Epithelial cell of esophagus (primary cell): ENCODE measurements around the gene GNAT1.
"Not testable (repeated sequence)": the region's sequence is repeated elsewhere in the genome, so short reads cannot be mapped to it uniquely, and the experiment has no call there.

Experiments
- DNase-seq: peaks from one replicate; pipeline ENCODE4 v3.0.0; 2010; ENCODE audit warnings: low read depth
- H3K4me3 ChIP-seq: 2 replicates; pipeline ENCODE4 v1.5.1; 2011; ENCODE audit warnings: mild to moderate bottlenecking, low read length, control low read depth
- TF ChIP-seq, protein P1 (sequence below): IDR thresholded peaks from 2 replicates; pipeline ENCODE4 v1.5.1; 2011; ENCODE audit warnings: low read depth, mild to moderate bottlenecking, low read length, control low read depth, inconsistent platforms; ENCODE audit not compliant: insufficient read depth; ENCODE audit errors: missing control alignments

Gene GNAT1

DNA sequence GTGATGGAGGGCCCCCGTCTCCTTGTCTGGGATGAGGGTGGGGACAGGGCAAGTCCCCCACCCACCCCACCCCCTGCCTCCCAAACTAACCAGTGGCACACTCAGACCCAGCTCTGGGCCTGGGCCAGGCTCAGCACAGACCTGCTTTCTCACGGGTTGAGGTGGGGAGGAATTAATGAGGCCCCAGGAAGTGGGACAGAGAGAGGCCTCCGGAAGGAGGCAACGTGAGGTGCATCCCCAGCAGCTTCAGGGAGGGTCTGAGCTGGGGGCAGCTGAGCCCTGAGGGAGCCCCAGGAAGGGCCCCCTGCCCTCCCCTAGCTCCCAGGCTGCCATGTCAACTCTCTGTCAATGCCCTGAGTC, 29.6 kb downstream of the GNAT1 start:
- no peak overlapping the region for H3K4me3 ChIP-seq
- DNase-seq, result no peak
- TF ChIP-seq, protein P1, sequence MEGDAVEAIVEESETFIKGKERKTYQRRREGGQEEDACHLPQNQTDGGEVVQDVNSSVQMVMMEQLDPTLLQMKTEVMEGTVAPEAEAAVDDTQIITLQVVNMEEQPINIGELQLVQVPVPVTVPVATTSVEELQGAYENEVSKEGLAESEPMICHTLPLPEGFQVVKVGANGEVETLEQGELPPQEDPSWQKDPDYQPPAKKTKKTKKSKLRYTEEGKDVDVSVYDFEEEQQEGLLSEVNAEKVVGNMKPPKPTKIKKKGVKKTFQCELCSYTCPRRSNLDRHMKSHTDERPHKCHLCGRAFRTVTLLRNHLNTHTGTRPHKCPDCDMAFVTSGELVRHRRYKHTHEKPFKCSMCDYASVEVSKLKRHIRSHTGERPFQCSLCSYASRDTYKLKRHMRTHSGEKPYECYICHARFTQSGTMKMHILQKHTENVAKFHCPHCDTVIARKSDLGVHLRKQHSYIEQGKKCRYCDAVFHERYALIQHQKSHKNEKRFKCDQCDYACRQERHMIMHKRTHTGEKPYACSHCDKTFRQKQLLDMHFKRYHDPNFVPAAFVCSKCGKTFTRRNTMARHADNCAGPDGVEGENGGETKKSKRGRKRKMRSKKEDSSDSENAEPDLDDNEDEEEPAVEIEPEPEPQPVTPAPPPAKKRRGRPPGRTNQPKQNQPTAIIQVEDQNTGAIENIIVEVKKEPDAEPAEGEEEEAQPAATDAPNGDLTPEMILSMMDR, result no peak

DNA sequence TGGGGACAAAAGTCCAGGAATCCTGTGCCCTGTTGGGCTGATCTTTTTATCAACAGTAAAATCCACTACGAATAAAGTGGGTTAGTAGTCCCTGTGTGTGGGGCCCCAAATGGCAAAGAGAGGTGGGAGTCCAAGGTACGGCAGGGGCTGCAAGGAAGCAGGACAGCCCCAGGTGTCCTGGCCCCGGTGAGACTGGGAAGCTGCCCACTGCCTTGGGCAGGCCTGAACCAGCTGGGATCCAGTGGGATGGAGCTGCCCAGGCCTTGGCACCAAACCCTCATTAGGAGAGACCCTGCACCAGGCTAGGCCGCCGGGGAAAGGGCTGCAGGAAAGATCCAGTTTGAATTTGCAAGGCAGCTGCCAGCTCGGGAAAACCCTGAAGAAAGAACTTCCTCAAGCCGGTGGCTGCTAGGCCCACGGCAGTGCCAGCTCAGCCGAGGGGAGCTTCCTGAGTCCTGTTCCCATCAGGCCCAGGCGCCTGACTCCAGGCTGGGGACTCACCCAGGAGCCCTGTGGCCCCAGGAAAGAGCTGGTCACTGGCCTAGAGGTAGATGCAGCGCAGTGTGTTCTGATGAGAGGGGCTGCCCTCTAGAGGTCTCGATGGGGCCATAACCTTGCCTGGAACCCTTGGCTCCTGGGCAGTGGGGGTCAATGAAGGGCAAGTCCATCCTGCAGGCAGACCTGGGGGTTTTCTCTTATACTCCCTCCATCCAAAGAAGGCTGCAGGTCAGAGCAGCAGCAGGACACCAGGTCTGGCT, 30.2 kb downstream of the GNAT1 start:
- TF ChIP-seq, protein P1, result no peak
- DNase-seq, result no peak

DNA sequence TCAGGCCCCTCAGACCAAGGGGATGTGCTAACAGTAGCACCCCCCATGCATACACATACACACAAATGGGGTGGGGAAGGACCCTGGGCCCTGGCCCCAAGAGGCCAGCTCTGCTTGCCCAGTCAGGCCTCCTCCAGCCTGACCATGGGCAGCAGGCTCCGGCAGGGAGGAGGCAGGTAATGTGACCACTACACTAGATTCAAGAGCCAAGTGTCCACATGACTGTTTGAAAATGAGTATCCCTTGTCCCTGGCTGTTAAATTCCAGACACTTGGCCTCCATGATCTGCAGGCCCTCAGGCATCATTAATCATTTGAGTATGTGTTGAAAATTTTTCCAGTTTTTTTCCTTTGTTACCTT, 30.7 kb downstream of the GNAT1 start:
- DNase-seq, result no peak
- H3K4me3 ChIP-seq, result no peak overlapping the region
- TF ChIP-seq, protein P1, result no peak

More for the DNA sequence above, 30.2 kb downstream of the GNAT1 start:
- no peak overlapping the region for H3K4me3 ChIP-seq

DNA sequence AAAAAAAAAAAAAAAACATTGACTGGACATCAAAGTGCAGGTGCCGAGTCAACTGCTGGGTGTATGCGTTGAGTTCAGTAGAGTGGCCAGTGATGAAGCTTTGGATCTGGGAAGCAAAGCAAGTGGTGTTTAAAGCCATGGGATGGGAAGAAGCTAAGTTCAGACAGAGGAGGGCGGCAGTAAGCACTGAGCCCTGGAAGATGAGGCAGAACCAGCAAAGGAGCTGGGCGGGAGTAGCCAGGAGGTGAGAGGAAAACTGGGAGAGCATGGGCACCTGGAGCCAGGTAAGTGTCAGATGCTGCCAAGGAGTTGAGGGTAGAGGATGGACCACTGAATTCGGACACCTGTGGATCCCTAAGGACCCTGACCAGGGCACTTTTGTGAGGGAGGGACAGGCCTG, 33.2 kb downstream of the GNAT1 start:
- DNase-seq, result no peak
- TF ChIP-seq, protein P1, result no peak
- H3K4me3 ChIP-seq, result no peak overlapping the region

DNA sequence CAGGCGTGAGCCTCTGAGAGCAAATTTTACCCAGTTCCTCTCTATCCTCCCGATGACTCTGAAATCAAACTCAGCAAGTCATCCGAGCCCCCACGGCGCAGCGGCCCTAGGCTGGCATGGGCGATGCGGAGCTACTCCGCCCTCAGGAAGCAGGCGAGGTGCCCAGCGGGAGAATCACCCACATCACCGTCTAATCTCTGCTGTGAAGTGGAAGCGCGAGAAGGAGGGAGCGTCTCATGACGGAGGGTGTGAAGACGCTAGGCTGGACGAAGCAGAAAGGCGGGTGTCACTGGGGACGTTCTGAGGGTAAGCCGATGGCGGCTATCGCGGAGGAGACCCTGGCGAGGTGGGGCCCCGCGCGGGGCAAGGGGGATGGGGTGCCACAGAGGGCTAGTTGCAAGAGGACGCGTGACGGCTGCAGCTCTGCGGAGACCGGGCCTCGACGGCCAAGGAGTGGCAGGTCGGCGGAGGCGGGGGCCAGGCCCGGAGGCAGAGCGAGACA, 35.5 kb downstream of the GNAT1 start:
- H3K4me3 ChIP-seq, result peak overlapping the region; percentile 50
- DNase-seq, result peak; percentile 66
- TF ChIP-seq, protein P1, result no peak

DNA sequence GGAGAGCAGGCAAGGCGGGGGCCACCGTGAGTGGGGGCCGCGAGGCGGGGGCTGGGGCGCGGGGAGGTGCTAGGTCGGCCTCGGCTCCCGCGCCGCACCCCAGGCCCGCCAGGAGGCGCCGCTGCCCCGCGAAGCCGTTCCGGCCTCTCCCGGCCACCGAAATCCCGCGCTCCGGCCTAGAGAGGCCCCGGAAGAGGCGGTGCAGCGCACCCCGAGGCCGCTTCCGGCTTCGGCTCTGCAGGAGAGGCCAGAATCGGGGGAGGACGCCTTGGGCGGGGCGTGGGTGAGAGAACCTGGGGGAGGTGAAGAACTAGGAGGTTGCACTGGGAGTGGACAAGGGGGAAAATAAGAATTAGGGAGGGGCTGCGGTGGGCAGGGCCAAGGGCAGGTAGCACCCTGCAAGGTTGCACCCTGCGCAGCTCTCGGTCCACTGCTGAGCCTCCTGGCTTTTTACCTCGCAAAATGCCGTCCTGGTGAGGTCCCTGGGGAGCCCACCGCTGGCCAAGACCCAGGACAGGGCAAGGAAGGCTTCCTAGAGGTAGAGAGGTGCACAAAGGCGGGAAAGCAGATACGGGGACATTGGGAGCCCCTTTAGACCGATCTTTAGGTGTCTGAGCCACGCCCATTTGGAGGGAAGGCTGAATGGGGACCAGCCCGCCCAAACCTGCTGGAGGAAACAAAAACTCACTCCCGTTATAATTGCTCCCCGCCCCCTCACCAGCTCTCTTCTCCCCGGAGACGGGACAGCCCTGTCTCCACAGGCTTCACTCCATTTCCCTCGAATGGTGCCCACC, 36.2 kb downstream of the GNAT1 start:
- H3K4me3 ChIP-seq, result peak overlapping the region; percentile 71
- DNase-seq, result peak; percentile 94
- TF ChIP-seq, protein P1, result peak; percentile 26

DNA sequence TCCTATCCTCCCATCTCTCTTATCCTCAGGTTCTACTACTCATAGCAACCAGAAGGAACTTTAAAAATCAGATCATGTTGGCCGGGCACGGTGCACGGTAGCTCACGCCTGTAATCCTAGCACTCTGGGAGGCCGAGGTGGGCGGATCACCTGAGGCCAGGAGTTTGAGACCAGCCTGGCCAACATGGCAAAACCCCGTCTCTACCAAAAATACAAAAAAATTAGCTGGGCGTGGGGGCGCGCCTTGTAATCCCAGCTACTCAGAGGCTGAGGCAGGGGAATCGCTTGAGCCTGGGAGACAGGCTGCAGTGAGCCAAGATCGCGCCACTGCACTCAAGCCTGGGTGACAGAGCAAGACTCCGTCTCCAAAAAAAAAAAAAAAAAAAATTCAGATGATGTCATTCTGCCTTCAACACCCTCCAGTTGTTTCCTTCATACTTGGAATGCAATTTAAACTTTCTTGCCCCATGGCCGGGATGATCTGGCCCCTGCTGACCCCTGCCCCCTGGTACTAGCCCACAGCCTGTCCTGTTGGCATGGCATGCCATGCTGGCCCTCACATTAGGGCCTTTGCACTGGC, 36.9 kb downstream of the GNAT1 start:
- peak overlapping the region; percentile 71 for H3K4me3 ChIP-seq
- not testable (repeated sequence) for DNase-seq
